ENCODE data around the gene RPL34.

DNA sequence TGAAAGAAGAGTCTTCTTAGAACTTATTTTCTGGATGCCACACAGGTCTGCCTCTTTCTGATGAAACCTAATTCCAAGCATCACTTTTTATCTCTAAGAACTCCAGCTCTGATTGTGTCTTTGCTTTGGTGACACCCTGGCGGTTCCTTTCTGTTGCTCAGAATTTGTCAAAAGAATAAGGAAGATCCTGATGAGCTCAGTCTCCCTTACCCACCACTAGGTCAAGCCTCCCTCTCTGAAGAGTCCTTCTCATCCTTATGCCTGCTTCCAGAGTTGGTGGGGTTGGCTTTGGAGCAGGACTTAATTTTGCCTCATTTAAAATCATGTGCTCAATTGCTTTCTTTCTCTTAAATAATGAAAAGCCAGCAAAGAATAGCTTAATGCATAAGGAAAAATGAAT is 31.5 kb upstream of the RPL34 start:
- TF ChIP-seq YY1 (IDR thresholded peaks at IDR 0.05; ENCODE audit: low read depth) (no peak), EP300 (IDR thresholded peaks at IDR 0.05; ENCODE audit: borderline replicate concordance) (no peak), TAF1 (IDR thresholded peaks at IDR 0.05; ENCODE audit: low read depth) (no peak), ZBTB7A (IDR thresholded peaks at IDR 0.05; ENCODE audit: low read depth) (no peak), CREB1 (IDR thresholded peaks at IDR 0.05; ENCODE audit: low read depth) (no peak)

Measured in Ishikawa (cell line).